Calu3 (cell line): Measurements from ENCODE around the gene IL17C. TPM values are rescaled to one million over a fixed set of nuclear protein-coding genes. Genes with fewer than 3 reads are reported as not detected.

Experiments
- BruUV-seq: library from RNA; stranded (reverse); fragments of 400-500 nt; replicated peaks from 2 replicates; lab custom pipeline; 2021; lab: Mats Ljungman, UMichigan
- CTCF ChIA-PET: fragments of 300-600 bp; sonication (Branson Sonifier 250); formaldehyde crosslinking; loops from one replicate; lab custom pipeline; 2022; ENCODE audit warnings: antibody characterized with exemption; lab: Charles Lee
- DNase-seq: peaks from one replicate; pipeline ENCODE4 v3.0.0; 2022
- H3K27ac Mint-ChIP-seq: one replicate; pipeline ENCODE4 v1.8.0; 2022; ENCODE audit warnings: mixed read lengths; ENCODE audit not compliant: unreplicated experiment
- H3K27me3 Mint-ChIP-seq: one replicate; pipeline ENCODE4 v1.8.0; 2022; ENCODE audit warnings: mixed read lengths; ENCODE audit not compliant: unreplicated experiment
- H3K36me3 Mint-ChIP-seq: one replicate; pipeline ENCODE4 v1.8.0; 2022; ENCODE audit warnings: mild to moderate bottlenecking, moderate library complexity, mixed read lengths; ENCODE audit not compliant: insufficient read depth, unreplicated experiment
- H3K4me1 Mint-ChIP-seq: one replicate; pipeline ENCODE4 v1.8.0; 2022; ENCODE audit warnings: mild to moderate bottlenecking, low read depth, mixed read lengths; ENCODE audit not compliant: unreplicated experiment
- H3K4me3 Mint-ChIP-seq: one replicate; pipeline ENCODE4 v1.8.0; 2022; ENCODE audit warnings: mild to moderate bottlenecking, low read depth, moderate library complexity, mixed read lengths; ENCODE audit not compliant: unreplicated experiment
- H3K9me3 Mint-ChIP-seq: one replicate; pipeline ENCODE4 v1.8.0; 2022; ENCODE audit warnings: low read depth, mixed read lengths; ENCODE audit not compliant: unreplicated experiment
- intact Hi-C: fragments of 100-400 bp; cut with micrococcal nuclease; formaldehyde crosslinking; loops from one replicate; pipeline ENCODE4 v1.10.0; 2022; ENCODE audit not compliant: unreplicated experiment
- total RNA-seq: library from RNA; stranded (reverse); gene quantifications from 2 replicates; pipeline ENCODE4 v1.2.3, GENCODE V29; 2022
- TF ChIP-seq, protein P1 (sequence below): fragments of 200-600 bp; IDR thresholded peaks from one replicate; pipeline ENCODE4 v1.8.0; 2022; ENCODE audit warnings: antibody characterized with exemption; ENCODE audit not compliant: unreplicated experiment

Gene IL17C
- total RNA-seq, 1 experiment from 2014 or later, result not detected

DNA sequence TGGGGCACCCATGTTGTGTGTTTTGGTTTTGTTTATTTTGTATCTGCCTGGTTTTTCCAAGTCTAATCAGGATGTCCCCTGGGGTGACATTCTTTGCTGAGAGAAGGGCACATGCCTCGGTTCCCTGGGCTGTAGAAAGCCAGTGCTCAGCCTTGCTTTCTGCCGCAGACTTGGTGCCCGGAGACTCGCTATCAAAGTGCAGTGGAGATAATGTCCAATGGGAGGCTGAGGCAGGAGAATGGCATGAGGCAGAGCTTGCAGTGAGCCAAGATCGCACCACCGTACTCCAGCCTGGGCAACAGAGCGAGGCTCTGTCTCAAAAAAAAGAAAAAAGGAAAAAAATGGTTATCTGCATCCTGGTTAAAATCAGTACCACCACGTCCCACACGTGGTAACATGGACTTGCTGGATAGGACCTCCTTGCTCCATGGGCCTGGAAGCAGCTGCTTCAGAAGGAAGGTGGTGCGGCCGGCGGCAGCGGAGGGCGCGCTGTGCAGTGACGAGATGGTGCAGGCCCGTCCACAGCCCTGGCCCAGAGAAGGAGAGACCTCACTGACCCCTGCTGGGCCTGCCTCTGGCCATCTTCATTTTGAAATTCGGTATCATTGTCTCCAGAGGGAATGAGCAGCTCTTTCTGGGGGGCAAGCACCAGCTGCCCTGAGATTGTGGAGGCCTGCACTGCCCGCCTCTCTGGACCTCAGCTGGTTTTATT, 19.3 kb upstream of the IL17C start:
- CTCF ChIA-PET, result no interaction called here
- H3K27ac Mint-ChIP-seq, result no peak overlapping the region
- peaks cover 45% of the 10 kb centered on the region for H3K36me3 Mint-ChIP-seq
- no TSS peak for BruUV-seq
- peaks cover 50% of the 10 kb centered on the region for H3K4me1 Mint-ChIP-seq
- intact Hi-C loops, result no loop called here
- TF ChIP-seq, protein P1, sequence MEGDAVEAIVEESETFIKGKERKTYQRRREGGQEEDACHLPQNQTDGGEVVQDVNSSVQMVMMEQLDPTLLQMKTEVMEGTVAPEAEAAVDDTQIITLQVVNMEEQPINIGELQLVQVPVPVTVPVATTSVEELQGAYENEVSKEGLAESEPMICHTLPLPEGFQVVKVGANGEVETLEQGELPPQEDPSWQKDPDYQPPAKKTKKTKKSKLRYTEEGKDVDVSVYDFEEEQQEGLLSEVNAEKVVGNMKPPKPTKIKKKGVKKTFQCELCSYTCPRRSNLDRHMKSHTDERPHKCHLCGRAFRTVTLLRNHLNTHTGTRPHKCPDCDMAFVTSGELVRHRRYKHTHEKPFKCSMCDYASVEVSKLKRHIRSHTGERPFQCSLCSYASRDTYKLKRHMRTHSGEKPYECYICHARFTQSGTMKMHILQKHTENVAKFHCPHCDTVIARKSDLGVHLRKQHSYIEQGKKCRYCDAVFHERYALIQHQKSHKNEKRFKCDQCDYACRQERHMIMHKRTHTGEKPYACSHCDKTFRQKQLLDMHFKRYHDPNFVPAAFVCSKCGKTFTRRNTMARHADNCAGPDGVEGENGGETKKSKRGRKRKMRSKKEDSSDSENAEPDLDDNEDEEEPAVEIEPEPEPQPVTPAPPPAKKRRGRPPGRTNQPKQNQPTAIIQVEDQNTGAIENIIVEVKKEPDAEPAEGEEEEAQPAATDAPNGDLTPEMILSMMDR, result no peak
- H3K4me3 Mint-ChIP-seq, result no peak overlapping the region
- no peak for DNase-seq
- no peaks in the 10 kb centered on the region for H3K9me3 Mint-ChIP-seq
- H3K27me3 Mint-ChIP-seq, result no peaks in the 10 kb centered on the region

DNA sequence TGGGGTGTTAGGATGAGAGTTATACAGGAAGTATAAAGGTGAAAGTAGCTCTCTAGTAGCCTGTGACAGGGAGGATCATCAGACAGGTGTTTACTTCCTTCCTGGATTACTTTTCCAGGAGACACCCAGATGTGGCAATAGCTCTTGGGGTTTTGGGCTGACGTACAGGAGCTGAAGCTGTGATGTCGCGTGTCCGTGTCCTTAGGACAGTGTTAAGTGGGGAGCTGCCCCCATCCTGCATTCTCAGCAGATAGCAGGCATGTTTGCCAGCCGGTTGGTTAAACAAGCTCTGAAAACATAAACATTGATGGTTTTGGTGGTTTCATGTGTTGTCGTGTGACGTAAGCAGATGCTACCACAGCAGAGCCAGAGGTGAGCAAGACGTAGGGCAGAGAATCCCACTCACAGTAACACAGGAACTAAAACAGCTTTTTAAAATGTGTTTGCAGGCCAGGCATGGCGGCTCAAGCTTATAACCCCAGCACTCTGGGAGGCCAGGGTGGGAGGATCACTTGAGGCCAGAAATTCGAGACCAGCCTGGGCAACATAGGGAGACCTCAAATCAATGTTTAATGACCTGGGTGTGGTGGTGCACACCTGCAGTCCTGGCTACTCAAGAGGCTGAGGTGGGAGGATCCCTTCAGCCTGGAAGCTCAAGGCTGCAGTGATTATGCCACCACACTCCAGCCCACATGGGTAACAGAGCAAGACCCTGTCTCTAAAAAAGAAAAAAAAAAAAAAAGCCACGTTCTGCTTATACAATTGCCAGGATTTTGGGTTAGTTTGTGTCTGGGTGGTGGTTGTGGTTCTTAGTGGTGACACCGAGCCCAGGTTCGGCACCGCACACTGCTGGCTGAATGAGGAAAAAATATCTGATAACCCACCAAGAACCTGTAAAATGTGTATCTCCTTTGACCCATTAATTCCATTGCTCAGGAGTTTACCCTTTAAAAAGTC, 18.2 kb upstream of the IL17C start:
- H3K27ac Mint-ChIP-seq, result no peak overlapping the region
- CTCF ChIA-PET, result interaction anchor here (0.6 kb wide), 2 partner anchors 152 to 213 kb away, joined by 4 to 8 read pairs; no protein-coding TSS in a partner anchor
- DNase-seq, result no peak
- no peak overlapping the region for H3K4me3 Mint-ChIP-seq
- H3K4me1 Mint-ChIP-seq, result peaks cover 41% of the 10 kb centered on the region
- no peaks in the 10 kb centered on the region for H3K27me3 Mint-ChIP-seq
- no TSS peak for BruUV-seq
- peaks cover 47% of the 10 kb centered on the region for H3K36me3 Mint-ChIP-seq
- intact Hi-C loops, result no loop called here
- H3K9me3 Mint-ChIP-seq, result no peaks in the 10 kb centered on the region
- TF ChIP-seq, protein P1, result no peak

DNA sequence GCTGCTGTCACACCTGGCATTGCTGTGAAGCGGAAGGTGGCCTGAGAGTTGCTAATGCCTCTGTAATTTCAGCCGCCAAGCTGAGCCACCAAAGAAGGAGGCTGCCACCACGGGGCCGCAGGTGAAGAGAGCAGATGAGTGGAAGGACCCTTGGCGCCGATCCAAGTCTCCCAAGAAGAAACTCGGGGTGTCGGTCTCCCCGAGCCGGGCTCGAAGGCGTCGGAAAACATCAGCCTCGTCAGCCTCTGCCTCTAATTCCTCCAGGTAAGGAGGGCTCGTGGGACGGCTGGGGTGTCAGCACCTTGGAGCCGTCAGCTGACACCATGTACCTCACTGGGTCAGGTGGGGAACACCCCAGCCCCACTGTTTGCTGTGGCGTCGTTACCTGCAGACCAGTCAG, 16.2 kb upstream of the IL17C start:
- Mint-ChIP-seq H3K27me3 (no peaks in the 10 kb centered on the region), H3K27ac (no peak overlapping the region), H3K36me3 (peaks cover 47% of the 10 kb centered on the region), H3K4me1 (peaks cover 21% of the 10 kb centered on the region), H3K9me3 (no peaks in the 10 kb centered on the region), H3K4me3 (no peak overlapping the region)
- intact Hi-C loops, result no loop called here
- BruUV-seq, result no TSS peak
- TF ChIP-seq, protein P1, result no peak
- CTCF ChIA-PET, result no interaction called here
- no peak for DNase-seq

DNA sequence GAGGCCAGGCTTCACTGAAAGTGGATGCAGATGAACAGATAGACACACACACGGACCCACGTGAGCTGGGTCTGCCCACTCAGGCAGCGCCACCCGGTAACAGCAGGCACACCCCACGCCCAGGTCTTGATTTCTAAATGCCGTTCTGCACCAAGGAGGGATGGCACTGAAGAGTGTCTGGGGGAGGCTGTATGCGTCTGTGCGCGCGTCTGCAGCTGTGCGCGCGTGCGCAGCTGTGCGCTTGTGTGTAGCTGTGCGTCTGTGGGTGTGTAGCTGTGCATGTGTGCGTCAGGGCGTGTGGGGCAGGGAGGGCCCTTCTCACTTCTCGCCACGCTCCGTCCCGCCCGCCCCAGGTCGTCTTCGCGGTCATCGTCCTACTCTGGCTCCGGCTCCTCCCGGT, 15.5 kb upstream of the IL17C start:
- DNase-seq, result no peak
- Mint-ChIP-seq H3K36me3 (peaks cover 50% of the 10 kb centered on the region), H3K27ac (no peak overlapping the region), H3K4me1 (peaks cover 14% of the 10 kb centered on the region), H3K4me3 (no peak overlapping the region), H3K9me3 (no peaks in the 10 kb centered on the region), H3K27me3 (no peaks in the 10 kb centered on the region)
- intact Hi-C loops, result no loop called here
- no TSS peak for BruUV-seq
- CTCF ChIA-PET, result interaction anchor here (0.6 kb wide), 1 partner anchor 10 kb away, joined by 6 read pairs; no protein-coding TSS in a partner anchor
- TF ChIP-seq, protein P1, result no peak
